Naive thymus-derived CD4-positive, alpha-beta T cell (primary cell): ENCODE results near the gene L1CAM. TPM values are rescaled to one million over a fixed set of nuclear protein-coding genes. Genes with fewer than 3 reads are reported as not detected.

Experiments
- ATAC-seq: fragments of 150-1000 bp; cut with Tn5 transposase; 2 replicates; pipeline ENCODE4 v1.10.0; 2021; ENCODE audit warnings: mild to moderate bottlenecking, moderate library complexity
- CTCF ChIA-PET: fragments of 350-600 bp; sonication (Branson Sonifier 250); formaldehyde crosslinking; loops from one replicate; lab custom pipeline; 2021; ENCODE audit warnings: antibody characterized with exemption; lab: Charles Lee
- POLR2A ChIA-PET: fragments of 350-600 bp; sonication (Branson Sonifier 250); formaldehyde crosslinking; loops from one replicate; lab custom pipeline; 2021; ENCODE audit warnings: antibody characterized with exemption, inconsistent platforms; lab: Charles Lee
- DNase-seq, 9 donors: peaks; one replicate each; pipeline versions ENCODE4 v3.0.0 to v3.0.0-alpha.2; 2020 to 2022; ENCODE audit warnings: mixed read lengths in 1 of 9
- H3K27ac ChIP-seq: one replicate; pipeline ENCODE4 v1.7.0; 2013; ENCODE audit warnings: mild to moderate bottlenecking, low read depth, low read length, moderate library complexity
- H3K27me3 ChIP-seq, 2 donors: one replicate each; pipeline ENCODE4 v1.7.0; 2013; ENCODE audit warnings: low read length in 2 of 2, mild to moderate bottlenecking in 2 of 2, moderate library complexity in 2 of 2; ENCODE audit not compliant: control insufficient read depth in 2 of 2, insufficient read depth in 2 of 2
- H3K36me3 ChIP-seq, 3 experiments: 1 replicate in 2 of 3; 2 replicates in 1 of 3; pipeline ENCODE4 v1.7.0; 2013; ENCODE audit warnings: low read length in 3 of 3, mild to moderate bottlenecking in 3 of 3, moderate library complexity in 1 of 3; ENCODE audit not compliant: insufficient read depth in 3 of 3, control insufficient read depth in 2 of 3
- H3K4me1 ChIP-seq, 2 donors: one replicate each; pipeline ENCODE4 v1.7.0; 2013; ENCODE audit warnings: low read length in 2 of 2, mild to moderate bottlenecking in 2 of 2, moderate library complexity in 1 of 2; ENCODE audit not compliant: control insufficient read depth in 2 of 2, insufficient read depth in 2 of 2
- H3K4me3 ChIP-seq: 2 replicates; pipeline ENCODE4 v1.7.0; 2013; ENCODE audit warnings: mild to moderate bottlenecking, low read length
- H3K9me3 ChIP-seq, 3 experiments: 1 replicate in 2 of 3; 2 replicates in 1 of 3; pipeline ENCODE4 v1.7.0; 2013; ENCODE audit warnings: low read length in 3 of 3; ENCODE audit not compliant: control insufficient read depth in 2 of 3
- H3K27ac Mint-ChIP-seq, 9 donors: one replicate each; pipeline ENCODE4 v1.8.0; 2020 to 2022; ENCODE audit warnings: mixed read lengths in 9 of 9, mild to moderate bottlenecking in 8 of 9, moderate library complexity in 5 of 9, inconsistent platforms in 2 of 9
- H3K27me3 Mint-ChIP-seq, 5 donors: one replicate each; pipeline ENCODE4 v1.8.0; 2021 to 2022; ENCODE audit warnings: mixed read lengths in 5 of 5, mild to moderate bottlenecking in 1 of 5
- H3K36me3 Mint-ChIP-seq, 5 donors: one replicate each; pipeline ENCODE4 v1.8.0; 2020 to 2022; ENCODE audit warnings: mixed read lengths in 5 of 5, mild to moderate bottlenecking in 3 of 5, inconsistent platforms in 1 of 5
- H3K4me1 Mint-ChIP-seq, 7 donors: one replicate each; pipeline ENCODE4 v1.8.0; 2020 to 2022; ENCODE audit warnings: mixed read lengths in 7 of 7, mild to moderate bottlenecking in 3 of 7, inconsistent platforms in 1 of 7
- H3K4me3 Mint-ChIP-seq, 10 donors: one replicate each; pipeline ENCODE4 v1.8.0; 2020 to 2022; ENCODE audit warnings: mild to moderate bottlenecking in 10 of 10, mixed read lengths in 10 of 10, moderate library complexity in 6 of 10, inconsistent platforms in 2 of 10
- H3K9me3 Mint-ChIP-seq, 11 donors: one replicate each; pipeline ENCODE4 v1.8.0; 2020 to 2022; ENCODE audit warnings: mixed read lengths in 11 of 11, mild to moderate bottlenecking in 4 of 11, inconsistent platforms in 1 of 11, moderate library complexity in 1 of 11
- intact Hi-C, 2 donors: fragments of 100-400 bp; cut with micrococcal nuclease; formaldehyde crosslinking; loops; one replicate each; pipeline ENCODE4 v1.15.1; 2023
- polyA plus RNA-seq, 2 donors: library from polyadenylated mRNA; unstranded; fragments of 300-500 nt; fragmentation: Illumina TruSeq; gene quantifications; one replicate each; pipeline ENCODE4 v1.2.3, GENCODE V29; 2021
- total RNA-seq, 6 experiments: library from RNA in 5 of 6; stranded (reverse) in 5 of 6; gene quantifications; 1 replicate in 5 of 6; 2 replicates in 1 of 6; pipeline ENCODE4 v1.2.3 and lab custom pipeline; 2021 to 2026

The L1CAM gene, protein sequence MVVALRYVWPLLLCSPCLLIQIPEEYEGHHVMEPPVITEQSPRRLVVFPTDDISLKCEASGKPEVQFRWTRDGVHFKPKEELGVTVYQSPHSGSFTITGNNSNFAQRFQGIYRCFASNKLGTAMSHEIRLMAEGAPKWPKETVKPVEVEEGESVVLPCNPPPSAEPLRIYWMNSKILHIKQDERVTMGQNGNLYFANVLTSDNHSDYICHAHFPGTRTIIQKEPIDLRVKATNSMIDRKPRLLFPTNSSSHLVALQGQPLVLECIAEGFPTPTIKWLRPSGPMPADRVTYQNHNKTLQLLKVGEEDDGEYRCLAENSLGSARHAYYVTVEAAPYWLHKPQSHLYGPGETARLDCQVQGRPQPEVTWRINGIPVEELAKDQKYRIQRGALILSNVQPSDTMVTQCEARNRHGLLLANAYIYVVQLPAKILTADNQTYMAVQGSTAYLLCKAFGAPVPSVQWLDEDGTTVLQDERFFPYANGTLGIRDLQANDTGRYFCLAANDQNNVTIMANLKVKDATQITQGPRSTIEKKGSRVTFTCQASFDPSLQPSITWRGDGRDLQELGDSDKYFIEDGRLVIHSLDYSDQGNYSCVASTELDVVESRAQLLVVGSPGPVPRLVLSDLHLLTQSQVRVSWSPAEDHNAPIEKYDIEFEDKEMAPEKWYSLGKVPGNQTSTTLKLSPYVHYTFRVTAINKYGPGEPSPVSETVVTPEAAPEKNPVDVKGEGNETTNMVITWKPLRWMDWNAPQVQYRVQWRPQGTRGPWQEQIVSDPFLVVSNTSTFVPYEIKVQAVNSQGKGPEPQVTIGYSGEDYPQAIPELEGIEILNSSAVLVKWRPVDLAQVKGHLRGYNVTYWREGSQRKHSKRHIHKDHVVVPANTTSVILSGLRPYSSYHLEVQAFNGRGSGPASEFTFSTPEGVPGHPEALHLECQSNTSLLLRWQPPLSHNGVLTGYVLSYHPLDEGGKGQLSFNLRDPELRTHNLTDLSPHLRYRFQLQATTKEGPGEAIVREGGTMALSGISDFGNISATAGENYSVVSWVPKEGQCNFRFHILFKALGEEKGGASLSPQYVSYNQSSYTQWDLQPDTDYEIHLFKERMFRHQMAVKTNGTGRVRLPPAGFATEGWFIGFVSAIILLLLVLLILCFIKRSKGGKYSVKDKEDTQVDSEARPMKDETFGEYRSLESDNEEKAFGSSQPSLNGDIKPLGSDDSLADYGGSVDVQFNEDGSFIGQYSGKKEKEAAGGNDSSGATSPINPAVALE
- 1 to 10 TPM in 3 of 5 experiments, under 1 TPM in 1, not detected in 1; 0.81 to 9.2 (median 1.3) TPM for total RNA-seq
- polyA plus RNA-seq: under 1 TPM in 1 of 2 donors, not detected in 1; 0.16 TPM
- 0.94 reads per million for total RNA-seq (lab: John Stamatoyannopoulos, UW)

DNA sequence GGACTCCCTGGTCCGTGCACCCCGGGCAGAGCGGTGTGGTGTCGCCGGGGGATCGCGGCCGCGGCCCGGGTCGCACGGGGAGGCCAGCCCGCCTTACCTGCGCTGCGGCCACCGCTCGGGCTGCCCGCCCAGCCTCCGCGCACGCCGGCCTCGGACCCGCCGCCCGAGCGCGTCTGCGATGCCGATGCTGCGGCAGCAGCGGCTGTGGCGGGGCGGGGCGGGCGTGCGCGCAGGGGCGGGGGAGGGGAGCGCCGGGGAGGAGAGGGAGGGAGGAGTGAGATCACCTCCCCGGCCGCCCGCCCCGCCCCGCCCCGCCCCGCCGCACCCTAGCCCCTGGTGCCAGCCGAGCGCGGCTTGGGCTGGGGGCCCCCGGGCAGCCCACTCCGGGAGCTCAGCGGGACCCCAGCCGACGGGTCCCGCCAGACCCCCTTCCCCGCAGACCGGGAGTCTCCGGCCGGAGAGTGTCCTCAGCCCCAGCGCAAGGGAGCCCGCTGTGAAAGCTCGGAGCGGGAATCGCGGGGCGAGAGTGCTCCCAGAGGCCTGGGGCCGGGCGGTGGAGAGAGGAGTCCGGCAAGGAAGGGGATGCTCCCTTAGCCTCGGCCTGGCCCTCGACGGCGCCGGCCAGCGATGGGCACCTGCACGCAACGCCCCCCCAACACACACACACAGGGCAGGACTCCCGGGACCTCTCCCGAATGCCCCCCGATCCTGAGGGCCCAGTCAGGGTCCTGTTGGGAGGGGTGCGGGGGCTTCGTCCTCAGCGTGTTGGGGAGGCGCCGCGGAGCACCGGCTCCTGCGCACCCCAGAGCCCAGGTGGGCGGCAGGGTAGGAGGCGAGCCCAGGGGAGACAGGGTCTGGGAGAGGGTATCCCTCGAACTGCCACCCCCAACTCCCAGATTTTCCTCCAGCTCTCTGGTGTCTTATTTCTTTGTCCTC, at the start of gene L1CAM:
TSS of gene L1CAM (minus strand) at position 206 of the 936 bp plus-strand sequence. CDS start 10,337 bp downstream, outside the sequence.
- Histone ChIP-seq H3K27me3 (peaks cover 0 to 3% of the 10 kb centered on the region in 2 donors), H3K27ac (no peak within 1 kb of the TSS), H3K4me1 (peaks cover 0 to 11% of the 10 kb centered on the region in 2 donors), H3K36me3 (no peaks in the 10 kb centered on the region), H3K4me3 (no peak within 1 kb of the TSS), H3K9me3 (no peaks in the 10 kb centered on the region)
- intact Hi-C loops: no loop called here
- Mint-ChIP-seq H3K4me3 (peak within 1 kb of the TSS in 9 of 10 donors; percentile 11 to 72 (median 43)), H3K36me3 (no peaks in the 10 kb centered on the region), H3K9me3 (no peaks in the 10 kb centered on the region), H3K27me3 (peaks cover 0 to 43% (median 12%) of the 10 kb centered on the region in 5 donors), H3K4me1 (peaks cover 0 to 10% (median 5%) of the 10 kb centered on the region in 7 donors), H3K27ac (no peak within 1 kb of the TSS)
- ATAC-seq: peak; percentile 60
- CTCF ChIA-PET: no interaction called here
- POLR2A ChIA-PET: no interaction called here
- DNase-seq: peak in 1 of 9 donors; percentile 33

DNA sequence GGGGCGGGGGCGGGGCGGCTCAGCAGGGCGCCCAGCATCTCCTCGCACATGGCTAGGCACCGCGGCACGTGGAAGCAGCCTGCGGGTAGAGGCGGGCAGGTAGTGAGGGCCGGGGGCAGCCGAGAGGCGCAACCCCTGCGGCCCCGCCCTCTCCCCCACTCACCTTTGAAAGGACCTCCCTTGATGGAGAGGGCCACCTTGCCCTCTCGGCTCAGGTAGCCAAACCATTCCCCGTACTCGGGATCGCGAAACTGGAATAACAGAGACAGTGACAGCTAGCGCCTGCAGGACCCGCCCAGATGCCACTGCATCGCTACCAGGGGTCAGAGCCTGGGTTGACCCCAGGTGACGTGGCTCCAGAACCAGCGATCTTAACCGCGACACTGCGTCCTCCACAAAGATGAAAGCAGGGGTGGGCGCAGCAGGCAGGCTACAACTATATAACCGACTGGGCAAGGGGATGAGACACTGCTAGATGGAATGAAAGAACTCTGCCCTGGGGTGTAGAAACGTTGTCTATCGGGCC, 49.4 kb upstream of the L1CAM start:
- no peak for ATAC-seq

DNA sequence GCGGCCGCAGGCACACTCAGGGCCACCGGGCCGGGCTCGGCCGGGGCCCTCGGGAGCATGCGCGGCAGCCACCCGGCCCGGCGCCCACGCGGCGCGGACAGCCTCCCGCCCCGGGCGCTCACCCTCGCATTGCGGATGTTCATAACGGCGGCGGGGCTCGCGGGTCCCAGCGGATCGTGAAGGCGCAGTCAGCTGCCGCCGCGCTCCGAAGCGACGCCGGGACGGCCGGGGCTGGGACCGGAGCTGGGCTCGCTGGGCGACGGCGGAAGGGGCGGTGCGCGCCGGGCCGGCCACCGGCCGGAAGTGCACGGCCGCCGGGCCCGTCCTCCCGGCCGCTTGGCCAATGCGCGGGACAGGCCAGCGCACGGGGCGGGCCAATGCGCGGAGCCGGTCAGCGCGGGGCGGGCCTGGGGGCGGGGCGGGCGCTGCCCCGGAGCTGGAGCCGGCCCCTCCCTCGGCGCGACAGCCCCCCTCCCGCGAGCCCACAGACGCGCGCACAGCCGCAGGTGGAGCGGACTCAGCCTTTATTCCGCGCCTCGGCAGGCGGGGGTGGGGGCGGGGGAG, 48.9 kb upstream of the L1CAM start, which contains the start of gene NAA10:
TSS of gene NAA10 (minus strand) at position 276 of the 564 bp plus-strand sequence. CDS start at position 143, 133 bp downstream.
- peak within 1 kb of the TSS; percentile 39 for H3K4me3 ChIP-seq
- peak within 1 kb of the TSS; percentile 80 to 90 (median 87) for H3K4me3 Mint-ChIP-seq
- peaks cover 0 to 34% (median 17%) of the 10 kb centered on the region in 7 donors for H3K4me1 Mint-ChIP-seq
- H3K27ac ChIP-seq: peak within 1 kb of the TSS; percentile 60
- H3K4me1 ChIP-seq: no peaks in the 10 kb centered on the region
- H3K9me3 Mint-ChIP-seq: no peaks in the 10 kb centered on the region
- H3K27me3 ChIP-seq: no peaks in the 10 kb centered on the region
- ChIA-PET POLR2A (interaction anchor here (17.4 to 21.0 kb wide), 2 partner anchors 8 to 9 kb away, joined by 384 read pairs; partner anchors contain the start of genes ARHGAP4, NAA10 and RENBP), CTCF (interaction anchor here (1.1 kb wide), 1 partner anchor 11 kb away, joined by 3 read pairs; no protein-coding TSS in a partner anchor)
- DNase-seq: peak in 7 of 9 donors; percentile 19 to 76 (median 34)
- intact Hi-C loops: loop anchor here (1.0 kb wide), 2 partner anchors 9 to 12 kb away; partner anchors contain the start of gene ARHGAP4 (in 1 of the 2)
- H3K36me3 ChIP-seq: peaks cover 0 to 16% (median 0%) of the 10 kb centered on the region in 3 experiments
- no peaks in the 10 kb centered on the region for H3K9me3 ChIP-seq
- H3K27ac Mint-ChIP-seq: peak within 1 kb of the TSS; percentile 62 to 90 (median 83)
- peak; percentile 92 for ATAC-seq
- no peaks in the 10 kb centered on the region for H3K27me3 Mint-ChIP-seq
- H3K36me3 Mint-ChIP-seq: peaks cover 0 to 4% (median 0%) of the 10 kb centered on the region in 5 donors

More for the DNA sequence above, 49.4 kb upstream of the L1CAM start:
- Histone ChIP-seq H3K36me3 (peaks cover 0 to 16% (median 0%) of the 10 kb centered on the region in 3 experiments), H3K4me3 (no peak overlapping the region), H3K27me3 (no peaks in the 10 kb centered on the region), H3K9me3 (no peaks in the 10 kb centered on the region), H3K4me1 (no peaks in the 10 kb centered on the region), H3K27ac (peak overlapping the region; percentile 41)
- no peaks in the 10 kb centered on the region for H3K9me3 Mint-ChIP-seq
- H3K27me3 Mint-ChIP-seq: no peaks in the 10 kb centered on the region
- H3K36me3 Mint-ChIP-seq: peaks cover 0 to 5% (median 0%) of the 10 kb centered on the region in 5 donors
- ChIA-PET POLR2A (interaction anchor here (1.0 to 21.0 kb wide), 3 partner anchors 8 to 136 kb away, joined by 3 to 384 read pairs (median 384); partner anchors contain the start of genes ARHGAP4, NAA10 and RENBP), CTCF (interaction anchor here (1.1 to 1.2 kb wide), 2 partner anchors 10 to 17 kb away, joined by 3 to 5 read pairs; no protein-coding TSS in a partner anchor)
- intact Hi-C loops: loop anchor here (1.0 kb wide), 2 partner anchors 9 to 12 kb away; partner anchors contain the start of gene ARHGAP4 (in 1 of the 2)
- H3K4me3 Mint-ChIP-seq: peak overlapping the region; percentile 40 to 81 (median 68)
- H3K27ac Mint-ChIP-seq: peak overlapping the region in 6 of 9 donors; percentile 21 to 83 (median 59)
- DNase-seq: no peak
- H3K4me1 Mint-ChIP-seq: peaks cover 0 to 37% (median 17%) of the 10 kb centered on the region in 7 donors

DNA sequence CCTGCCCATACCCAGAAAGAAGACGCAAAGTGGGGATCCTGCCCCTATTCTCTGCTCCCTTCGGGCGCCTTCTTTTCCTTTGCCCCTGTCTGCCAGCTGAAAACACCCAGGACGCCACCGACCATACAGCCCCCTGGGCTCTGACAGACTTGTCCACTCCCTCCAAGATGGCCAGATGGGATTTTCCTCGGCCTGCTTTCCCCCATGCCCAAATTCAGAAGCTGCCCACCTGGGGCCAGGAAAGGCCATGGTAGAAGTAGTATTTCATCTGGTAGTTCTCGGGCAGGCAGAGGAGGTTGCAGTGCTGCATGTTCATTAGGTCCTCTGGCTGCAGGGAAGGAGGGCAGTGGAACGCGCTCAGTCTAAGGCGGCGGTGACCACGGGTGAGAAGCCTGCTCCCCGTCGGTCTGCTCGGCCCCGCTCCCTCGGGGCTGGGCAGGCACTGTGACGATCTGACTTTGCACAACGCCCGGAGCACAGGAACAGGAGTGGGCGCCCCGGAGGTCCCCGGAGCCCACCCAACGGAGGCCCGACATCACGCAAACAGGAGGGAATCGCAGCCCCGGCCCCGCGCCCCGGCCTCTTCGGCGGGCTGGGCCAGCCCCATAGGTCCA, 48.3 kb upstream of the L1CAM start:
- Histone ChIP-seq H3K27me3 (no peaks in the 10 kb centered on the region), H3K27ac (peak overlapping the region; percentile 60), H3K4me3 (peak overlapping the region; percentile 39), H3K9me3 (no peaks in the 10 kb centered on the region), H3K36me3 (peaks cover 0 to 15% (median 0%) of the 10 kb centered on the region in 3 experiments), H3K4me1 (peaks cover 2 to 4% of the 10 kb centered on the region in 2 donors)
- ChIA-PET CTCF (interaction anchor here (1.1 to 2.0 kb wide), 2 partner anchors 11 to 13 kb away, joined by 3 to 8 read pairs; no protein-coding TSS in a partner anchor), POLR2A (interaction anchor here (17.4 to 21.0 kb wide), 2 partner anchors 7 to 9 kb away, joined by 384 read pairs; partner anchors contain the start of genes ARHGAP4, NAA10 and RENBP)
- DNase-seq (no peak), ATAC-seq (peak; percentile 21)
- no peaks in the 10 kb centered on the region for H3K27me3 Mint-ChIP-seq
- peaks cover 0 to 37% (median 18%) of the 10 kb centered on the region in 7 donors for H3K4me1 Mint-ChIP-seq
- peaks cover 0 to 4% (median 0%) of the 10 kb centered on the region in 5 donors for H3K36me3 Mint-ChIP-seq
- peak overlapping the region; percentile 80 to 90 (median 87) for H3K4me3 Mint-ChIP-seq
- H3K9me3 Mint-ChIP-seq: no peaks in the 10 kb centered on the region
- intact Hi-C loops: no loop called here
- peak overlapping the region; percentile 62 to 90 (median 83) for H3K27ac Mint-ChIP-seq
